OCI-LY7 (cell line): ENCODE results near the gene CGN.

ENCODE experiments used
- EZH2phosphoT487 ChIP-seq: fragments of 200-600 bp; sonication (generic); IDR thresholded peaks from 2 replicates; pipeline ENCODE4 v1.6.1; 2018; ENCODE audit warnings: low read depth, borderline replicate concordance, mild to moderate bottlenecking, mixed run types, antibody characterized with exemption, low read length, moderate library complexity, mixed read lengths
- TF ChIP-seq, protein P1 (sequence below): fragments of 200-600 bp; sonication (generic); conservative IDR thresholded peaks from 2 replicates; pipeline ENCODE4 v1.5.1; 2014; ENCODE audit warnings: mild to moderate bottlenecking, antibody characterized with exemption, low read length, moderate library complexity, mixed read lengths

DNA sequence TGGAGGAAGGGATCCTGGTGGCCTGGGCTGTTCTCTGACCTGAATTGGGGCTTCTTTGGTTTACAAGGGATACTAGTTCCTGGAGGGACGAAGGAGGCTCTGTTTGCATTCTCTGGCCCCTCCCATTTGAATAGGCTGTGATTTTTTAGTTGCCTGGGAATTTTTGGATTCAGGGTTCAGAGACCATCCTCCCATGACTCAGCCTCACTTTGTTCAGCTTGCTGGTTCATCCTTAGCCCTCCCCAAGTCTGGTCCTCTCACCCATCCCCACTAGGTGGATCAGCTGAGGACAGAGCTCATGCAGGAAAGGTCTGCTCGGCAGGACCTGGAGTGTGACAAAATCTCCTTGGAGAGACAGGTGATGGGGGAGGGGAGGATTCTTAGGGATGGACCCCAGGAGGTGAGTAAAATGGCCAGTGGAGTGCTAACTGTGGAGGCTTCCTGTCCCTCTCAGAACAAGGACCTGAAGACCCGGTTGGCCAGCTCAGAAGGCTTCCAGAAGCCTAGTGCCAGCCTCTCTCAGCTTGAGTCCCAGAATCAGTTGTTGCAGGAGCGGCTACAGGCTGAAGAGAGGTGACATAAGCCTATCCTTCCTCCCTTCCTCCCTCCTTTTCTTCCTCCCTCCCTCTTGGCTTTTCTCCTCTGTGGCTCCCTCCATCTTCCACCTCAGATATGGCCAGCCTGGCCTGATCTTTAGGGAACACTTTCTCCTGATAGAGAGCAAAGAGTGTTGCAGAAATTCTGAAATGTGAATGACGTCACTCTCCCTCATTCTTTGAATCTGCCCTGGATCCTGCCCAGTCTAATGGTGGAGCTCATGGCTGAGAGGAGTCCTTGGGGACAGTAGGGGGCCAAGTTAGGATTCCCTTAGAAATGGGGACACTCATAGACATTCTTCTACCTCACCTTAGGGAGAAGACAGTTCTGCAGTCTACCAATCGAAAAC is 24.4 kb downstream of the CGN start:
- TF ChIP-seq, protein P1, sequence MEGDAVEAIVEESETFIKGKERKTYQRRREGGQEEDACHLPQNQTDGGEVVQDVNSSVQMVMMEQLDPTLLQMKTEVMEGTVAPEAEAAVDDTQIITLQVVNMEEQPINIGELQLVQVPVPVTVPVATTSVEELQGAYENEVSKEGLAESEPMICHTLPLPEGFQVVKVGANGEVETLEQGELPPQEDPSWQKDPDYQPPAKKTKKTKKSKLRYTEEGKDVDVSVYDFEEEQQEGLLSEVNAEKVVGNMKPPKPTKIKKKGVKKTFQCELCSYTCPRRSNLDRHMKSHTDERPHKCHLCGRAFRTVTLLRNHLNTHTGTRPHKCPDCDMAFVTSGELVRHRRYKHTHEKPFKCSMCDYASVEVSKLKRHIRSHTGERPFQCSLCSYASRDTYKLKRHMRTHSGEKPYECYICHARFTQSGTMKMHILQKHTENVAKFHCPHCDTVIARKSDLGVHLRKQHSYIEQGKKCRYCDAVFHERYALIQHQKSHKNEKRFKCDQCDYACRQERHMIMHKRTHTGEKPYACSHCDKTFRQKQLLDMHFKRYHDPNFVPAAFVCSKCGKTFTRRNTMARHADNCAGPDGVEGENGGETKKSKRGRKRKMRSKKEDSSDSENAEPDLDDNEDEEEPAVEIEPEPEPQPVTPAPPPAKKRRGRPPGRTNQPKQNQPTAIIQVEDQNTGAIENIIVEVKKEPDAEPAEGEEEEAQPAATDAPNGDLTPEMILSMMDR = no peak
- TF ChIP-seq EZH2phosphoT487 = no peak
